ENCODE data around the gene ITGB5.

Gene ITGB5

DNA sequence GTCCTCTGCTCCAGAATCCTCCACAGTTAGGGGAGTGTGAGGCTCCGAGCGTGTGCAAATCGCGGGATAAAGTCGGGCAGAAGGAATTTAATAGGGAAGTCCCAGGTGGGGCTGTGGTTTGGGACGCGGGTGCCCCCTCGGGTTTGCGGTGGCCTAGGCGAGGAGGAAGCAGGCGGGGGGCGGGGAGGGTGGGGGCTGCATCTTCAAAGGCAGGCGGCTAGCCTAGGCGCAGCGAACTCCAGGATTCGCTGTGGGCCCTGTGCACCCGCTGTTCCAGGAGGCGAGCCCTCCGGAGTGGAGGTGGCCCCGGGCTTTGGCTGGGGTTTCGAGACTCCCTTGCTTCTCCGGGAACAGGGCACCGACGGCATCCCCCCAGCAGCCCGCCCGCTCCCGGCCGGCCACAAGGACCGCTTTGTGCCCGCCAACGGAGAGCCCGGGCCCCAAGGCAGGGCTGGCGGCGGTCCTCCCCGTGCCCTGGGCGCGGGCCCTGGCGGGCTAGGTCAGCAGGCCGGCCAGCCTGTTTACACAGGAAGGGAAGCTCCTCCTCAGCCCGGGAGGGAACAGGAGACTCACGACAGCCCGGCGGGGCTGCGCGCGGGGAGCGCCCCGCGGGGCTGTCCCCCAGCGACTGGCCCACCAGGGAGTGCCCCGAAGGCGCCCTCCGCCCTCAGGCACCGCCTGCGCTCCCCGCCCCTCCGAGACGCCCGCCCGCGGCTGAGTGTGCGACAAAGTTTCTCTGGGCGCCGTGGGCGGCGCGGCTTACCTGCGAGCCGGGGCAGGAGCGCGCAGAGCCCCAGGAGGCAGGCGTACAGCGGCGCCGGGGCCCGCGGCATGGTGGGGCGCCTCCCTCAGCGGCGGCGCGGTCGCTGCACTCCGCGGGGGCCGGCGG is 753 bp downstream of the ITGB5 start:
- DNase-seq, result peak in 1 of 2 experiments; percentile 23

DNA sequence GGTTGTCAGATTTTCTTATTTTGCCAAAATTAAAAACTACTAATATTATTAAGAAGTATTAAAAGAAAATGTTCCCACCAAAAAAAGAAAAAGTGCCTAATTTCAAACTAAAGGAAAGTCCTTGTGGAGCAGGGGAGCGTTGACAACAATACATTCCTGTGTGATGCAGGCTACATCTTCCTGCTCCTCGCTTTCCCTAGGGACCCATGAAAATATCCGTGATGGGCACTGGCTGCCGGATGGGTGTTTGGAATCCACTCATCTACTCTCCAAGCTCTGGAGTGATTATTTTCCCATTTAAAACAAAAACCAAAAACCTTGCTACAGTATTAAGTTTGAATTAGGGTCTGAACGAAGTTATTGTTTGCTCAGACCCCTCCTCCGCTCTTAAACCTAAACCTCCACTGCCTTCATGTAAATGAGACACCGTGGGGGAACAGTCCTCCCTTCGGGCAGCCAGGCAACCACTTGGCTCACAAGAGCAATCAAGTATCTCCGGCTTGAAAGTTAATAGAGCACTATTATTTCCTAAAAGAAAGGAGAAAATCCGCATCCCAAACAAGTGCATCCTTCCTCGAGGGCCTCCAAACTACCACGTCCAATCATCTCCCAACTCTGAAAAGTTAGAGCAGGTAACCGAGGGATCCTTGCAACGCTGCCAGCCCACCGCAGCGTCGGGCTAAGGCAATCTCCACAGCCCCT is 1.5 kb downstream of the ITGB5 start:
- no peak for TF ChIP-seq GATA1 (IDR thresholded peaks at IDR 0.05; ENCODE audit: low read depth, low read length)
- TF ChIP-seq POLR2A (IDR thresholded peaks at IDR 0.05; ENCODE audit: low read length), result no peak
- no peak for DNase-seq

More for the DNA sequence above, 753 bp downstream of the ITGB5 start:
- TF ChIP-seq GATA1 (IDR thresholded peaks at IDR 0.05; ENCODE audit: low read depth, low read length) (no peak), POLR2A (IDR thresholded peaks at IDR 0.05; ENCODE audit: low read length) (no peak)

DNA sequence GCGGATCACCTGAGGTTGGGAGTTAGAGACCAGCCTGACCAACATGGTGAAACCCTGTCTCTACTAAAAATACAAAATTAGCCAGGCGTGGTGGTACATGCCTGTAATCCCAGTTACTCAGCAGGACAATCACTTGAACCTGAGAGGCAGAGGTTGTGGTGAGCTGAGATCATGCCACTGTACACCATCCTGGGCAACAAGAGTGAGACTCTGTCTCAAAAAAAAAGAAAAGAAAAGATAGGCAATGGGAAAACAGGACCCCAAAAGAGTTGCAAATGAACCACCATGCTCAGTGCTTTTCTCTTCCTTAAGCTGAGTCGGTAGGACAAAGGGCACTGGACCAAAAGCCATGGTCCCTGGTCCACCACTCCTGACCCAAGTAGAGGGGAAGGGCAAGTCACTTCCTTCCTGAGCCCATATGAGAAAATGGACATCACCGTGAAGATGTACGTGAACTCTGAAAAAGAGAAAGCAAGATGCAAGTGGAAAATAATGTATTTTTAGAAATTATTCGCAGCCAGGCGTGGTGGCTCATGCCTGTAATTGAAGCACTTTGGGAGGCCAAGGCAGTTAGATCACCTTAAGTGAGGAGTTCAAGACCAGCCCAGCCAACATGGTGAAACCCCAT is 2.6 kb downstream of the ITGB5 start:
- no peak for TF ChIP-seq GATA1 (IDR thresholded peaks at IDR 0.05; ENCODE audit: low read depth, low read length)
- DNase-seq, result no peak

DNA sequence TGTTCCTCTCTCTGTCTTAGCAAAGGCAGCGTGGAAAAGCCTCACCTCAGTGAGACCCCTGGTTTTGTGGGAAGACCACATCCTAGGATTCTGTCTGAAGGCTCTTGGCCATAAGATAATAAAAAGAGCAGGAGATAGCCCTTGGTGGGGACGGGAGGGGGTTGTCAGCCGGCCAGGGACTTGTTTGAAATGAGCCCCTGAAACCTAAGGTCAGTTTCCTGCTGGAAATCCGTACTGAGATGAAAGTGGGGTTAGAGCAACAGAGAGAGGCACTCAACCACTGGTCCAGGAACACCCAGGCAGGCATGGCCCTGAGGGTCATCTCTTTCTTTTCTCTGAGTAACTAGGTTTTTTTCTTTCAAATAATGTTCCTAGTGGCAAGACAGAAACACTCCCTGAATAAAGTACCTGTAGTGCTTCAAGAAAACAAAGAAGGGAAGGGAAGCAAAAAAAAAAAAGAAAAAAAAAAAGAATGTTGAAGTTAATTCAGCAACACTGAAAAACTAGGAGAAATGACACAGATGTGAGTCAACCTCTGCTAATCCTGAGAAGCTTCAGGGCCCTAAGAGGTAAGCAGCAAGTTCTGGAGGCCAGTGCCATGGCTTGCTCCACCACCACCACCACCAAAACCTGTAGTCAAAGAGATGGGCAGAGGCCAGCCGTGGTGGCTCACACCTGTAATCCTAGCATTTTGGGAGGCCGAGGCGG is 3.2 kb downstream of the ITGB5 start:
- DNase-seq, result no peak
- no peak for TF ChIP-seq GATA1 (IDR thresholded peaks at IDR 0.05; ENCODE audit: low read depth, low read length)
- TF ChIP-seq POLR2A (IDR thresholded peaks at IDR 0.05; ENCODE audit: low read length), result no peak

DNA sequence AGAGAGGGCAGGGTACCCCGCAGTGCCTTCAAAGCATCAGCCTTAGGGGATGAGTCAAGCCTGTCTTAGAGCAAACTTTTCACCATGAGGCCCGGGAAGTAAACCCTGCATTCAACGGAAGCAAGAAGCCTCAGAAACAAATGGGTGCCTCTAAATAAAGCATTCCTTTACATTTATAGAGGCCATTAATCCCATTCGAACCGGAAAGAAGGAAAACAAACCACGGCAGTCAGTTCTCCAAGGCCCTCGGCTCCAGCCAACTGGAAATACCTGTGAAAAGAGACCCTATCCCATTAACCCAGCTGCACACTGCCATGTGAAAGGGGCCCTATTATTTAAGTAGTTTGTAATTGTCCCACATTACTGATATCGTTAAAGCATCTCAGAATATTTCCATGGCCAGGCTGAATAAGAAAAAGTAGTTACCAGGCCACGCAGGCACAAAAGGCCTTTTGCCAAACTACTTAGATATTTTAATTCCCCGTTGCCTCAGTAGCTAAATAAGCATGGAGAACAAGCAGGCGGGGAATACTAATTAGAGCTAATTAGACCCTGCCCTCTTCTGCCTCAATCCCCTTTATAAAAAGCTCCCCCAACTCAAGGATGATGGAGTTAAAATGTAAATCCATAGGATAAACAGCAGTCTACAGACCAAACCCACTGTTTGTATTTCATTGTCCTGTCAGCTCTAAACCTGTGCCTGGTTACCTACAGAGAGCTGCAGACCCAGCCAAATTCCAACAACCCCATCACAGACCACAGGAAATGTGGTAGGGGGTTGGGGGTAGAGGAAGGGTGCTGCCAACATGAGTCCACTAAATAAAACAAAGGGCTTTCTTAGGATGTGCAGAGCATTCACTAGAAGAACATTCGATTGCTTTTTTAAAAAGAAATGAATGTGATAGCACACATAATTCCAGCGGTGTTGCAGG is 4.1 kb downstream of the ITGB5 start:
- TF ChIP-seq POLR2A (IDR thresholded peaks at IDR 0.05; ENCODE audit: low read length), result no peak
- TF ChIP-seq GATA1 (IDR thresholded peaks at IDR 0.05; ENCODE audit: low read depth, low read length), result no peak
- no peak for DNase-seq

DNA sequence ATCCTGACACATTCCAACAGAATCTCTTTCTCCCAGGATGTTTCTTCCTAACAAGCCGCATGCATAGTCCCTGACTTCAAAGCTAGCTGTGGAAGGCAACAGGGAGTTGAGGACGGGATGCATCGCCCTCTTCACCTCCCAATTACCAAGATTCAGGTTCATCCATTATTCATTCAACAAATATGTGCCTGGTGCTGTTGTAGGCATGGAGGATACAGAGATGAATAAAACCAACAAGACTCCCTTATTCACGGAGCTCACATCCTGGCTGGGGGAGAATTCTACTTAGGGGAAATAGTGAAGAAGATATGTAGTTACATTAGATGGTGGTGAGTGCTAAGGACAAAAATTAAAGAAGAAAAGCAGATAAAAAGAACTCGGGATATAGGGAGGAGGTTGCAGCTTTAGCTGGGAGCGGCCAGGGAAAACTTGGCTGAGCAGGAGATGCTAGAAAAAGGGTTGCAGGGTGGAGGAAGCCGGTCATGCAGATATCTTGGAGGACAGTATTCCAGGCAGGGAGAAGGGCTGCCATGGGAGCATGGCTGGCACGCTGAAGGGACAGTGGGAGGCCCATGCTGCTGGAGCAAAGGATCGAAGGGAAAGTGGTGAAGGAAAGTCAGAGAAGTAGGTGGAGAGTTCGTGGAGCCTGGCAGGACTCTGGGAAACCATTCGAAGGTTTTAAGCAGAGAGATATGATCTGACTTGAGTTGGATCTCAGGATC is 5.0 kb downstream of the ITGB5 start:
- DNase-seq, result no peak

DNA sequence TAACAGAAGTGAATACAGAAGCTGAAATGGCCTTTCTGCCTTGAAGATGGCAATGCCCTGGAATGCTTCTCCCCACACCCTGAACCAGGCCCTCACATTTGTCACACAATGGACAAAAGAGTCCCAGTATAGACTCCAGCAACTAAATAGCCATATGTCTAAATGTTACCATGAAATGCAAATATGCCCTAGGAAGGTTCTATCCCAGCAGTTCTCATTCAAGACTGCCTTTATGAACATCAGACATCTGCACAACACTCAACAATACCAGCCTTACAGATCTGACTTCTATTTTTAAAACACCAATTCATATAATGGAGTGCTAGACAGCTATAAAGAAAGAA is 7.9 kb downstream of the ITGB5 start:
- DNase-seq, result no peak

More for the DNA sequence above, 5.0 kb downstream of the ITGB5 start:
- TF ChIP-seq GATA1 (IDR thresholded peaks at IDR 0.05; ENCODE audit: low read depth, low read length), result no peak
- no peak for TF ChIP-seq POLR2A (IDR thresholded peaks at IDR 0.05; ENCODE audit: low read length)

DNA sequence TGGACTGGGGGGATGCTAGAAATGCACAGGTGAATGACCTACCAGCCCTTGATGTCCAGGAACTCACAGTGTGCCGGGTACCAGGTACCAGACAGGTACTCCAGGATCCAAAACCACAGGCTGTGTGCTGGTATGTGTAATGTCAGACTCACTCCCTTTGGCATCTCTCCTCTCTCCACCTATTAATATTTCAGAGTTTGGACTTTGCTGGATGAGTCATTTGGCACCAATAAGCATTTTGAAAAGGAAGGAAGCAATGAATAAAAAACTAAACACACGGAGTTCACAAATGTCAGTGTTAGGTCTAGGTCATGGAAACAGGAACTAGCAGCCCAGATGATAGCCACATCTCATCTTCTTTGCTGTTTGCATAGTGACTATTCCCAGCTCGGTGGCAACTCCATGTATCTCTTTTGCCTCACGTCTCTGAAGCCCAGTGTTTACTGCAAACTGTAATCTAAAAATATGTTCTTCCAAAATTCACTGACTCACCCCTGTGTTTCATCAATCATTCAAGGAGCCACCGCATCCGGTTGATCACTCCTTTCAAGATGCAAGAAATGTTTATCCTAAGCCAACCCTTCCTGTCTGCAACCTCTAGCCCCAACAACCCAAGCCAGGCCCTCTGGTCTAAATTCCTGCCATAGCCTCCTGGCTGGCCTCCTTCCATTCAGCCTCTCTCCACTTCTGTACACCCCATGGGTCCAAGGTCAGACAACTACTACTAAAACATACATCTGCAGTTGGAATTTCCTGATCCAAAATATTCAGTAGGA is 8.4 kb downstream of the ITGB5 start:
- peak; percentile 62 to 72 for DNase-seq
- TF ChIP-seq POLR2A (IDR thresholded peaks at IDR 0.05; ENCODE audit: low read length) (peak; percentile 21), GATA1 (IDR thresholded peaks at IDR 0.05; ENCODE audit: low read depth, low read length) (no peak)

More for the DNA sequence above, 7.9 kb downstream of the ITGB5 start:
- no peak for TF ChIP-seq POLR2A (IDR thresholded peaks at IDR 0.05; ENCODE audit: low read length)
- no peak for TF ChIP-seq GATA1 (IDR thresholded peaks at IDR 0.05; ENCODE audit: low read depth, low read length)

DNA sequence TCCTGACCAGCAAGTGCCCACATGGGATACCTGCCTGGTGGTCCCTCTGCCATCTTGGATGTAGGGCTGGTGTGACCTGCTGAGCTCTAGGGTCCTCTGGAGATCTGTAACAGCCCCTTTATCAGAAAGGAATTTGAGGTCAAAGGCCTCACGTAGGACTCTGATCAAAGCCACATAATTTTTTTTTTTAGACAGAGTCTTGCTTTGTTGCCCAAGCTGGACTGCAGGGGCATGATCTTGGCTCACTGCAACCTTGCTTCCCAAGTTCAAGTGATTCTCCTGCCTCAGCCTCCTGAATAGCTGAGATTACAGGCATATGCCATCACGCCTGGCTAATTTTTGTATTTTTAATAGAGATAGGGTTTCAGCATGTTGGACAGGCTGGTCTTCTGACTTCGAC is 9.5 kb downstream of the ITGB5 start:
- TF ChIP-seq POLR2A (IDR thresholded peaks at IDR 0.05; ENCODE audit: low read length) (no peak), GATA1 (IDR thresholded peaks at IDR 0.05; ENCODE audit: low read depth, low read length) (no peak)
- DNase-seq, result peak in 1 of 2 experiments; percentile 8

DNA sequence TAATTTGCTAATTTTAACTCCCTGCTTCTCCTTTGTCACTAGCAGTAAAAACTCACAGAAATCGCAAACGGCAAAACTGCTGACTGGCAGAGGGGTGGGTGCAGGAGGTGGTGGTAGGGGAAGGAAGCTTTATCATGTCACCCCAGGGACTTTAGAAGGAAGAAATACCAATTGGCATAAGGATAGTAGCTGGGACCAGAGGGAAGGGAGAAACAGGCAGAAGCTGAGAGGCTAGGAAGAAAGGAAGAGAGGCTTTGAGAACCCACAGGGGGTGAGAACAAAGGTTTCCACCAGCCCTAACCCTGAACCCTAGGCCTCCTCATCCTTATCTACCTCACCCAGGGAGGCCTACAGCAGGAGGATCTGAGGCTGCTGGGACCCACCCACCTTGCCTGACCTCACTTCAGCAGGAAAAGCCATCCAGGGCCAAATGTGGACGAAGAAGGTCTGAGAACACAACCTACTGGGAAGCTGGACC is 10.7 kb downstream of the ITGB5 start:
- peak; percentile 79 to 89 for DNase-seq
- no peak for TF ChIP-seq POLR2A (IDR thresholded peaks at IDR 0.05; ENCODE audit: low read length)
- TF ChIP-seq GATA1 (IDR thresholded peaks at IDR 0.05; ENCODE audit: low read depth, low read length), result no peak

DNA sequence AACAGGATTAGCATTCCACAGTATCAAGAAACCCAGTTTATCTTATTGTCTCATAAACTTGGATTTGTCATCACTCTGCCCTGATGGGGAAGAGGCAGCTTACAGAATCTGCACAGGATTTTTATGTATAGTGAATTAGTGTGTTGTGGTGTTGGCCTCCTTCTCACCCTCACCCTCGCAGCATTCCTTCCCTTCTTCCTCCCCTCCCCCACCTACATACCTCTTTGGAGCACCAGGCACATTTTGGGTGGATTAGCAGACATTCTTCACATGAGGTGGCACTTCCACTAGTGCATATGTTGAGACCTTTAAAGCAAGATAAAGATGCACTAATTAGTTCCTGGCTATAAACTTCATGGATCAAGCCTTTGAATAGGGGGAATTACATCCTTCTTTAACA is 13.9 kb downstream of the ITGB5 start:
- no peak for DNase-seq
- no peak for TF ChIP-seq POLR2A (IDR thresholded peaks at IDR 0.05; ENCODE audit: low read length)
- no peak for TF ChIP-seq GATA1 (IDR thresholded peaks at IDR 0.05; ENCODE audit: low read depth, low read length)
